Brain microvascular endothelial cell (primary cell): ENCODE data around the gene CIB2.

ENCODE experiments used
- DNase-seq: peaks from one replicate; pipeline ENCODE4 v3.0.0-alpha.2; 2020
- H3K27ac ChIP-seq: fragments of 250-450 bp; sonication (Bioruptor Pico); 2 replicates; pipeline ENCODE4 v1.5.1; 2020; ENCODE audit warnings: mild to moderate bottlenecking, moderate library complexity
- H3K27me3 ChIP-seq: fragments of 250-450 bp; sonication (Bioruptor Pico); replicated peaks from 2 replicates; pipeline ENCODE4 v1.5.1; 2020; ENCODE audit warnings: mild to moderate bottlenecking
- H3K36me3 ChIP-seq: fragments of 250-450 bp; sonication (Bioruptor Pico); replicated peaks from 2 replicates; pipeline ENCODE4 v1.5.1; 2020; ENCODE audit warnings: mild to moderate bottlenecking
- H3K4me3 ChIP-seq: 2 replicates; pipeline ENCODE4 v1.5.1; 2011; ENCODE audit warnings: low read depth, mild to moderate bottlenecking, control low read depth, low read length, moderate library complexity
- CTCF ChIP-seq: IDR thresholded peaks from 2 replicates; pipeline ENCODE4 v1.5.1; 2011; ENCODE audit warnings: low read depth, mild to moderate bottlenecking, moderate library complexity, low read length, control low read depth, inconsistent platforms; ENCODE audit errors: missing control alignments
- in situ Hi-C: cut with HindIII; loops from 2 replicates; pipeline ENCODE4 v1.10.0; 2017; ENCODE audit warnings: low sequenced_read_pairs, low pct_ligation_motif_present

The CIB2 gene

DNA sequence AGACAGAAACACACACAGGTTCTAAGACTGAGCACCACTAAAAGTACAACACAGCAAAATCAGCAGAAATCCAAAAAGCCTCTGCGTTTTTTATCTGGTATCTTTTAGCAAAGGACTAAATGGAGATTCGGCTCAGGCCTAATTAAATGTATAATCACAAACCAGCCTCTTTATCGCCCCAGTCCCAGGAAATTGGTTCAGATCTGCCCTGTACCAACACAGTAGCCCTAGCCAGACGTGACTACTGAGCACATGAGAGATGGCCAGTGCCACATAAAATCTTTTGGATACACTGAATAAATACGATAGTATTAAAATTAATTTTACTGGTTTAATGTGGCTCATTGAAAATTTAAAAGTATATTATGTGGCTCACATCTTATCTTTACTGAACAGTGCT lies 73.4 kb downstream of the CIB2 start:
- in situ Hi-C loops: no loop called here
- Histone ChIP-seq H3K4me3 (no peak overlapping the region), H3K36me3 (peaks cover 7% of the 10 kb centered on the region), H3K27ac (peak overlapping the region; percentile 83), H3K27me3 (no peaks in the 10 kb centered on the region)
- DNase-seq: no peak
- no peak for TF ChIP-seq CTCF

GRCh38 chr15:78056714-78057269 lies 74.5 kb downstream of the CIB2 start:
- DNase-seq: no peak
- peak overlapping the region; percentile 83 for H3K27ac ChIP-seq
- H3K36me3 ChIP-seq: peaks cover 10% of the 10 kb centered on the region
- H3K27me3 ChIP-seq: no peaks in the 10 kb centered on the region
- in situ Hi-C loops: no loop called here
- H3K4me3 ChIP-seq: no peak overlapping the region
- TF ChIP-seq CTCF: no peak

- Histone ChIP-seq H3K27ac (peak overlapping the region; percentile 83), H3K4me3 (no peak overlapping the region), H3K36me3 (peaks cover 10% of the 10 kb centered on the region), H3K27me3 (no peaks in the 10 kb centered on the region)
- TF ChIP-seq CTCF: no peak
- in situ Hi-C loops: no loop called here
- DNase-seq: no peak
Observed at GRCh38 chr15:78055919-78056713, 75.1 kb downstream of the CIB2 start.

- no peak for TF ChIP-seq CTCF
- Histone ChIP-seq H3K36me3 (peaks cover 10% of the 10 kb centered on the region), H3K27me3 (no peaks in the 10 kb centered on the region), H3K27ac (no peak overlapping the region), H3K4me3 (no peak overlapping the region)
- DNase-seq: no peak
- in situ Hi-C loops: no loop called here
Observed at GRCh38 chr15:78054966-78055365, 76.3 kb downstream of the CIB2 start.
